DND-41 (cell line): ENCODE data around the gene ZNF529.

Source experiments
- ATAC-seq: fragments of 200-7000 bp; cut with Tn5 transposase; 3 replicates; pipeline ENCODE4 v1.9.1; 2021; ENCODE audit warnings: low read depth; ENCODE audit not compliant: insufficient read depth
- DNase-seq: peaks from one replicate; pipeline ENCODE4 v3.0.0-alpha.2; 2020
- H2AFZ ChIP-seq: 2 replicates; pipeline ENCODE4 v1.6.0; 2012; ENCODE audit warnings: low read depth, low read length
- H3K27ac ChIP-seq: 2 replicates; pipeline ENCODE4 v1.5.1; 2012; ENCODE audit warnings: low read length, inconsistent platforms
- H3K27me3 ChIP-seq: fragments of 200-600 bp; sonication (generic); 2 replicates; pipeline ENCODE4 v1.6.0; 2012; ENCODE audit warnings: low read length, mild to moderate bottlenecking, inconsistent platforms; ENCODE audit not compliant: insufficient read depth, poor library complexity
- H3K36me3 ChIP-seq: 2 replicates; pipeline ENCODE4 v1.5.1; 2012; ENCODE audit warnings: low read length, inconsistent platforms; ENCODE audit not compliant: insufficient read depth
- H3K4me1 ChIP-seq: 2 replicates; pipeline ENCODE4 v1.5.1; 2012; ENCODE audit warnings: mild to moderate bottlenecking, low read length; ENCODE audit not compliant: insufficient read depth
- H3K4me2 ChIP-seq: 2 replicates; pipeline ENCODE4 v1.6.0; 2012; ENCODE audit warnings: mild to moderate bottlenecking, moderate library complexity, low read length, inconsistent platforms; ENCODE audit not compliant: insufficient read depth
- H3K4me3 ChIP-seq, 2 experiments: fragments of 200-600 bp in 1 of 2; shearing (Covaris generic) in 1 of 2; 2 replicates each; pipeline ENCODE4 v1.5.1; 2012 to 2016; ENCODE audit warnings: inconsistent platforms in 2 of 2, low read length in 2 of 2, mild to moderate bottlenecking in 2 of 2, low read depth in 1 of 2, moderate library complexity in 1 of 2
- H3K79me2 ChIP-seq: 2 replicates; pipeline ENCODE4 v1.6.0; 2012; ENCODE audit warnings: low read length, inconsistent platforms; ENCODE audit not compliant: insufficient read depth
- H3K9ac ChIP-seq: 2 replicates; pipeline ENCODE4 v1.6.0; 2012; ENCODE audit warnings: low read depth, mild to moderate bottlenecking, inconsistent platforms, low read length, moderate library complexity
- H3K9me3 ChIP-seq: 2 replicates; pipeline ENCODE4 v1.5.1; 2012; ENCODE audit warnings: low read length, moderate library complexity, mild to moderate bottlenecking, inconsistent platforms; ENCODE audit not compliant: insufficient read depth, severe bottlenecking
- H4K20me1 ChIP-seq: 2 replicates; pipeline ENCODE4 v1.6.0; 2012; ENCODE audit warnings: low read length; ENCODE audit not compliant: insufficient read depth
- EZH2 ChIP-seq: IDR thresholded peaks from 3 replicates; pipeline ENCODE4 v1.6.1; 2012; ENCODE audit warnings: borderline replicate concordance, low read depth, mild to moderate bottlenecking, moderate library complexity, low read length, inconsistent platforms; ENCODE audit not compliant: severe bottlenecking
- TF ChIP-seq, protein P1 (sequence below): IDR thresholded peaks from 2 replicates; pipeline ENCODE4 v1.5.1; 2012; ENCODE audit warnings: borderline replicate concordance, low read length, moderate library complexity, mild to moderate bottlenecking; ENCODE audit not compliant: poor library complexity, severe bottlenecking; ENCODE audit errors: extremely low read depth

Gene ZNF529

DNA sequence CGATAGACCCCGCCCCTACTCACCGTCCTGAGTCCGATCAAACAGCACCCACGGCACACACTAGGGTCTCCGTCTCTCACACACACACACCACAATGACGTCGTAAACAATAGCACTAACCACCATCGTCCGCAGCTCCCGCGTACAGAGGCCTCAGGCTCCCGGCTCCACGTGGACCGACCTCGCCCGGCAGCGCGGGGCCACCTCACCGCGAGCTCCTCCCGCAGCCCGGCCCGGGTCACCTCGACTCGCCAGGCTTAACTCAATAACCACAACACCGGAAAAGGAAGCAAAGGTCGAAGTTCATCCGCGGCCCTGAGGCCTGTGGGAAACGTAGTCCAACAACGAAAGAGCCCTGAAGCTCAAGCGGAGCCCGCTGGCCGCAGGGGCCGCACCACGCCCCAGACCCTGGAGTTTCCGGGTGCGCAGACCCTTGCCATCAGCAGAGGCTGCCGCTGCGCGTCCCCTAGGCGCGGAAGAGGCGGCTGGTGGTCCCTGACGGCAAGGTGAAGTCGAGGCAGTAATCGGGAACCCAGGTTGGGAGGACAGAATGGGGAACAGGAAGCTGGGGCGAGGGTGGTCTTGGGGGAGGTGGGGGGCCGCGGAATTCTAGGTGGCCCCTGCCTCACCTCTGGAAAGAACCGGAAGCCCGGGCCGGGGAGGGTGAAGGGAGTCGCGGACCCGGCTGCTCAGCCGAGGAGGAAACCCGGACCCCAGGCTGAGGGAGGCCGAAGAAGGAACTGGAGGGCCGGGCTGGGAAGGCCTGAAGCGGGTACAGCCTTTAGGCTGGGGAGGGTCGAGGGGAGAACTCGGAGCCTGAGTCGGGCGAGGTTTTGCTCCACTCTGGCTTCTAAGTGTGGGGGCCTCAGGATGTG is at the start of gene ZNF529:
Gene ZNF529 (minus strand): TSS at position 273 of the 875 bp plus-strand sequence. CDS start 946 bp downstream, outside the sequence.
- Histone ChIP-seq H3K4me2 (peak within 1 kb of the TSS; percentile 85), H3K36me3 (peaks cover 37% of the 10 kb centered on the region), H3K27ac (peak within 1 kb of the TSS; percentile 87), H3K27me3 (no peaks in the 10 kb centered on the region), H3K4me1 (peaks cover 29% of the 10 kb centered on the region), H2AFZ (peak within 1 kb of the TSS; percentile 88), H3K9me3 (peaks cover under 1% of the 10 kb centered on the region), H3K9ac (peak within 1 kb of the TSS; percentile 71), H3K4me3 (peak within 1 kb of the TSS; percentile 70 to 86), H3K79me2 (peaks cover 92% of the 10 kb centered on the region), H4K20me1 (0 out of 2 replicates have a peak, but pooled peaks cover 2% of the 10 kb centered on the region)
- ATAC-seq = peak; percentile 91
- peak; percentile 88 for DNase-seq
- no peak for TF ChIP-seq EZH2
- TF ChIP-seq, protein P1, sequence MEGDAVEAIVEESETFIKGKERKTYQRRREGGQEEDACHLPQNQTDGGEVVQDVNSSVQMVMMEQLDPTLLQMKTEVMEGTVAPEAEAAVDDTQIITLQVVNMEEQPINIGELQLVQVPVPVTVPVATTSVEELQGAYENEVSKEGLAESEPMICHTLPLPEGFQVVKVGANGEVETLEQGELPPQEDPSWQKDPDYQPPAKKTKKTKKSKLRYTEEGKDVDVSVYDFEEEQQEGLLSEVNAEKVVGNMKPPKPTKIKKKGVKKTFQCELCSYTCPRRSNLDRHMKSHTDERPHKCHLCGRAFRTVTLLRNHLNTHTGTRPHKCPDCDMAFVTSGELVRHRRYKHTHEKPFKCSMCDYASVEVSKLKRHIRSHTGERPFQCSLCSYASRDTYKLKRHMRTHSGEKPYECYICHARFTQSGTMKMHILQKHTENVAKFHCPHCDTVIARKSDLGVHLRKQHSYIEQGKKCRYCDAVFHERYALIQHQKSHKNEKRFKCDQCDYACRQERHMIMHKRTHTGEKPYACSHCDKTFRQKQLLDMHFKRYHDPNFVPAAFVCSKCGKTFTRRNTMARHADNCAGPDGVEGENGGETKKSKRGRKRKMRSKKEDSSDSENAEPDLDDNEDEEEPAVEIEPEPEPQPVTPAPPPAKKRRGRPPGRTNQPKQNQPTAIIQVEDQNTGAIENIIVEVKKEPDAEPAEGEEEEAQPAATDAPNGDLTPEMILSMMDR = no peak

GRCh38 chr19:36605877-36606478 is 32.9 kb upstream of the ZNF529 start:
- DNase-seq (no peak), ATAC-seq (peak; percentile 15)
- no peaks in the 10 kb centered on the region for H3K9me3 ChIP-seq
- peak overlapping the region; percentile 92 for H3K4me2 ChIP-seq
- H3K4me1 ChIP-seq = peaks cover 39% of the 10 kb centered on the region
- peak overlapping the region; percentile 92 for H3K27ac ChIP-seq
- peaks cover 6% of the 10 kb centered on the region for H4K20me1 ChIP-seq
- H3K79me2 ChIP-seq = peaks cover 61% of the 10 kb centered on the region
- peak overlapping the region; percentile 84 for H3K9ac ChIP-seq
- H2AFZ ChIP-seq = peak overlapping the region; percentile 97
- peaks cover 41% of the 10 kb centered on the region for H3K36me3 ChIP-seq
- H3K27me3 ChIP-seq = no peaks in the 10 kb centered on the region
- peak overlapping the region; percentile 63 to 80; a peak in 3 of 4 replicates for H3K4me3 ChIP-seq
- no peak for TF ChIP-seq EZH2
- TF ChIP-seq, protein P1 = no peak

GRCh38 chr19:36605101-36605876 is 32.2 kb upstream of the ZNF529 start, which contains the start of gene ZNF382:
Gene ZNF382, plus strand, starts transcription at chr19:36605313. Its CDS starts 4,602 bp downstream, at chr19:36609915.
- H3K9me3 ChIP-seq = no peaks in the 10 kb centered on the region
- TF ChIP-seq, protein P1 = no peak
- TF ChIP-seq EZH2 = no peak
- H3K27ac ChIP-seq = peak within 1 kb of the TSS; percentile 92
- H2AFZ ChIP-seq = peak within 1 kb of the TSS; percentile 97
- peak within 1 kb of the TSS; percentile 84 for H3K9ac ChIP-seq
- DNase-seq (peak; percentile 91), ATAC-seq (peak; percentile 88)
- peaks cover 34% of the 10 kb centered on the region for H3K36me3 ChIP-seq
- peak within 1 kb of the TSS; percentile 92 for H3K4me2 ChIP-seq
- H3K4me3 ChIP-seq = peak within 1 kb of the TSS; percentile 63 to 80
- H3K79me2 ChIP-seq = peaks cover 68% of the 10 kb centered on the region
- peaks cover 39% of the 10 kb centered on the region for H3K4me1 ChIP-seq
- no peaks in the 10 kb centered on the region for H3K27me3 ChIP-seq
- peaks cover 9% of the 10 kb centered on the region for H4K20me1 ChIP-seq
